DOHH2 (cell line): ENCODE data around the gene RBM4B.

Source experiments
- EZH2phosphoT487 ChIP-seq: fragments of 200-600 bp; sonication (generic); IDR thresholded peaks from 2 replicates; pipeline ENCODE4 v1.6.1; 2017; ENCODE audit warnings: borderline replicate concordance, mild to moderate bottlenecking, antibody characterized with exemption, low read length, moderate library complexity, mixed read lengths
- TF ChIP-seq, protein P1 (sequence below): fragments of 200-600 bp; sonication (generic); IDR thresholded peaks from one replicate; pipeline ENCODE4 v1.5.1; 2014; ENCODE audit warnings: antibody characterized with exemption, mild to moderate bottlenecking, low read depth, low read length; ENCODE audit not compliant: poor library complexity, severe bottlenecking

DNA sequence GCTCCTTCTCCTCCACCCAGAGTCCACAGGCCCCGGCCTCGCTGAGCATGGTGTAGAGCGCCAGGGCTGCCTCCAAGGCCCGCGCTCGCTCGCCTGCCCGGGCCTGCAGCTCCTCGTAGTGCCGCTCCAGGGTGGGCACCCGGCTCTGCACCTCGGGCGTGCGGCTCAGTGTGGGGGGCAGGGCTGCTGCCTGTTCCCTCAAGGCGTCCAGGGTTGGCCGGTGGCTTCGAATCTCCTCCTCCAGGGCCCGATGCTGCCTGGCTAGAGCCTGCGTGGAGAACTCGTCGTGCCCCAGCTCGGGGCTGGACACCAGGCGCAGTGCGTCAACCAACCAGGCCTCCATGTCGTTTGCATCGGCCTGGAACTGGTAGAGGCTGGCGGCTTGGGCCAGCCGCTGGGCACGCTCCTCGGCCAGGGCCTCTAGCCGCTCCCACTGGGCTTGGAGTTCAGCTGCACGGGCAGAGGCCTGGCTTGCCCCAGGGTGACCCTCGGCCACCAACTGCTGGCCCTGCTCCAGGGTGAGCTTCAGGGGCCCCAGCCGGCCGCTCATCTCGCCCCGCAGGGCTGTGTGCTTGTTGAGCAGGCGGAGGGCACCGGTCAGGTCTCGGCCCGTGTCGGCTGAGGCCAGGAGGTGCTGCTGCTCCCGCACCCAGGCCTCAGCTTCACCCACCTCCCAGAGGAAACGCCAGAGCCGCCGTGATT, 27.1 kb upstream of the RBM4B start:
- TF ChIP-seq, protein P1, sequence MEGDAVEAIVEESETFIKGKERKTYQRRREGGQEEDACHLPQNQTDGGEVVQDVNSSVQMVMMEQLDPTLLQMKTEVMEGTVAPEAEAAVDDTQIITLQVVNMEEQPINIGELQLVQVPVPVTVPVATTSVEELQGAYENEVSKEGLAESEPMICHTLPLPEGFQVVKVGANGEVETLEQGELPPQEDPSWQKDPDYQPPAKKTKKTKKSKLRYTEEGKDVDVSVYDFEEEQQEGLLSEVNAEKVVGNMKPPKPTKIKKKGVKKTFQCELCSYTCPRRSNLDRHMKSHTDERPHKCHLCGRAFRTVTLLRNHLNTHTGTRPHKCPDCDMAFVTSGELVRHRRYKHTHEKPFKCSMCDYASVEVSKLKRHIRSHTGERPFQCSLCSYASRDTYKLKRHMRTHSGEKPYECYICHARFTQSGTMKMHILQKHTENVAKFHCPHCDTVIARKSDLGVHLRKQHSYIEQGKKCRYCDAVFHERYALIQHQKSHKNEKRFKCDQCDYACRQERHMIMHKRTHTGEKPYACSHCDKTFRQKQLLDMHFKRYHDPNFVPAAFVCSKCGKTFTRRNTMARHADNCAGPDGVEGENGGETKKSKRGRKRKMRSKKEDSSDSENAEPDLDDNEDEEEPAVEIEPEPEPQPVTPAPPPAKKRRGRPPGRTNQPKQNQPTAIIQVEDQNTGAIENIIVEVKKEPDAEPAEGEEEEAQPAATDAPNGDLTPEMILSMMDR = no peak
- TF ChIP-seq EZH2phosphoT487 = no peak
